ENCODE measurements around the gene PARP11. TPM values are rescaled to one million over a fixed set of nuclear protein-coding genes. Genes with fewer than 3 reads are reported as not detected.

PARP11 gene
- total RNA-seq, 1 donor from 2014 or later = 10.4 TPM

DNA sequence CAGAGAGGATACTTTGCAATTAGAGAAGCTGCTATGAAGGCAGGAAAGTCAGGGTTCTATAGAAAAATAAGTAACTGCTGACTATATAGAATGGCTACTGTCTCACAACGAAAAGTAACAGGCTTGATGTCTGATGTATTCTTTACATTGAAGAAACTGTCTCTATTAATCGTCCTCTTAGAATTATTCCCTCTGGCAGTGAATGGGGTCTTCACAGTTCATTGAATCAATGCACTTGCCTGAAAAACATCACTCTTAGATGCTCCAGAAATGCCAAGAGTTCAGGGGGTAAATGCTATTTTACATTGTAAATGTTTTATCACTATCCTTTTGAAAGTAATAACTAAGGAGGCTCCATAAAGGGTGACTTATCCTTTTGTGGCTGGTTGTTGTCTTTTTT, 82.6 kb downstream of the PARP11 start:
- H3K36me3 ChIP-seq (ENCODE audit: insufficient read depth, low read length) = no peaks in the 10 kb centered on the region
- Mint-ChIP-seq H3K27ac (ENCODE audit: unreplicated experiment) (no peak overlapping the region), H3K27me3 (ENCODE audit: low read depth, unreplicated experiment) (peaks cover 4% of the 10 kb centered on the region), H3K9me3 (ENCODE audit: unreplicated experiment) (peaks cover 15% of the 10 kb centered on the region), H3K4me1 (ENCODE audit: low read depth, unreplicated experiment) (no peaks in the 10 kb centered on the region), H3K4me3 (ENCODE audit: unreplicated experiment) (no peak overlapping the region), H3K36me3 (ENCODE audit: low read depth, unreplicated experiment) (peaks cover 8% of the 10 kb centered on the region)
- H3K79me2 ChIP-seq (ENCODE audit: insufficient read depth, low read length) = no peaks in the 10 kb centered on the region
- H2AFZ ChIP-seq (ENCODE audit: low read depth, low read length) = no peak overlapping the region
- H3K4me1 ChIP-seq (ENCODE audit: insufficient read depth, low read length) = no peaks in the 10 kb centered on the region
- H3K9me3 ChIP-seq (ENCODE audit: insufficient read depth, low read depth, low read length) = no peaks in the 10 kb centered on the region
- H3K27me3 ChIP-seq (ENCODE audit: insufficient read depth, low read length) = no peaks in the 10 kb centered on the region
- no peak overlapping the region for H3K27ac ChIP-seq (ENCODE audit: low read depth, low read length)
- H3K4me3 ChIP-seq (ENCODE audit: insufficient read depth, low read depth, low read length) = no peak overlapping the region
- no peak for DNase-seq (ENCODE audit: low read depth)
- no peak for TF ChIP-seq EZH2 (IDR thresholded peaks at IDR 0.05; ENCODE audit: insufficient read depth, low read length)
- TF ChIP-seq, protein P1, sequence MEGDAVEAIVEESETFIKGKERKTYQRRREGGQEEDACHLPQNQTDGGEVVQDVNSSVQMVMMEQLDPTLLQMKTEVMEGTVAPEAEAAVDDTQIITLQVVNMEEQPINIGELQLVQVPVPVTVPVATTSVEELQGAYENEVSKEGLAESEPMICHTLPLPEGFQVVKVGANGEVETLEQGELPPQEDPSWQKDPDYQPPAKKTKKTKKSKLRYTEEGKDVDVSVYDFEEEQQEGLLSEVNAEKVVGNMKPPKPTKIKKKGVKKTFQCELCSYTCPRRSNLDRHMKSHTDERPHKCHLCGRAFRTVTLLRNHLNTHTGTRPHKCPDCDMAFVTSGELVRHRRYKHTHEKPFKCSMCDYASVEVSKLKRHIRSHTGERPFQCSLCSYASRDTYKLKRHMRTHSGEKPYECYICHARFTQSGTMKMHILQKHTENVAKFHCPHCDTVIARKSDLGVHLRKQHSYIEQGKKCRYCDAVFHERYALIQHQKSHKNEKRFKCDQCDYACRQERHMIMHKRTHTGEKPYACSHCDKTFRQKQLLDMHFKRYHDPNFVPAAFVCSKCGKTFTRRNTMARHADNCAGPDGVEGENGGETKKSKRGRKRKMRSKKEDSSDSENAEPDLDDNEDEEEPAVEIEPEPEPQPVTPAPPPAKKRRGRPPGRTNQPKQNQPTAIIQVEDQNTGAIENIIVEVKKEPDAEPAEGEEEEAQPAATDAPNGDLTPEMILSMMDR (IDR thresholded peaks at IDR 0.05; ENCODE audit: insufficient read depth, low read depth, low read length) = no peak
- H3K4me2 ChIP-seq (ENCODE audit: low read length) = no peak overlapping the region
- H3K9ac ChIP-seq (ENCODE audit: low read length) = no peak overlapping the region
- FAIRE-seq = no peak
- no peaks in the 10 kb centered on the region for H4K20me1 ChIP-seq (ENCODE audit: insufficient read depth, low read length)

DNA sequence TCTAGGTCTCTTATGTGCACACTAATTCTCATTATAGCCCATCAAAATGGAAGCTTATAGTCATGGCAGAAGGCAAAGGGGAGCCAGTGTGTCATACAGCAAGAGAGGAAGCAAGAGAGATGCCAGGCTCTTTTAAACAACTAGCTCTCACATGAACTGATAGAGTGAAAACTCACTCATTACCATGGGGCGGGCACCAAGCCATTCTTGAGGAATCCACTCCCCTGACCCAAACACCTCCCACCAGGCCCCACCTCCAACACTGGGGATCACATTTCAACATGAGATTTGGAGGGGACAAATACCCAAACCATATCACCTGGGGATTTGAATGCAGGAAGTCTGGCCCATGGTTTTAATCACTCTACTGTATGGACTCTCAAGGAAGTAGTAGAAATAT, 83.4 kb downstream of the PARP11 start:
- Histone ChIP-seq H2AFZ (ENCODE audit: low read depth, low read length) (no peak overlapping the region), H4K20me1 (ENCODE audit: insufficient read depth, low read length) (no peaks in the 10 kb centered on the region), H3K27me3 (ENCODE audit: insufficient read depth, low read length) (no peaks in the 10 kb centered on the region), H3K4me3 (ENCODE audit: insufficient read depth, low read depth, low read length) (no peak overlapping the region), H3K4me1 (ENCODE audit: insufficient read depth, low read length) (no peaks in the 10 kb centered on the region), H3K27ac (ENCODE audit: low read depth, low read length) (no peak overlapping the region), H3K4me2 (ENCODE audit: low read length) (no peak overlapping the region), H3K36me3 (ENCODE audit: insufficient read depth, low read length) (no peaks in the 10 kb centered on the region), H3K9me3 (ENCODE audit: insufficient read depth, low read depth, low read length) (no peaks in the 10 kb centered on the region), H3K9ac (ENCODE audit: low read length) (no peak overlapping the region), H3K79me2 (ENCODE audit: insufficient read depth, low read length) (no peaks in the 10 kb centered on the region)
- Mint-ChIP-seq H3K27me3 (ENCODE audit: low read depth, unreplicated experiment) (peaks cover 4% of the 10 kb centered on the region), H3K4me1 (ENCODE audit: low read depth, unreplicated experiment) (no peaks in the 10 kb centered on the region), H3K36me3 (ENCODE audit: low read depth, unreplicated experiment) (peaks cover 8% of the 10 kb centered on the region), H3K9me3 (ENCODE audit: unreplicated experiment) (peaks cover 15% of the 10 kb centered on the region), H3K4me3 (ENCODE audit: unreplicated experiment) (no peak overlapping the region), H3K27ac (ENCODE audit: unreplicated experiment) (no peak overlapping the region)
- DNase-seq (ENCODE audit: low read depth) = no peak
- FAIRE-seq = no peak
- TF ChIP-seq EZH2 (IDR thresholded peaks at IDR 0.05; ENCODE audit: insufficient read depth, low read length) = no peak
- TF ChIP-seq, protein P1 (IDR thresholded peaks at IDR 0.05; ENCODE audit: insufficient read depth, low read depth, low read length) = no peak

- Histone ChIP-seq H3K27me3 (ENCODE audit: insufficient read depth, low read length) (peaks cover 11% of the 10 kb centered on the region), H3K9me3 (ENCODE audit: insufficient read depth, low read depth, low read length) (no peaks in the 10 kb centered on the region), H3K9ac (ENCODE audit: low read length) (no peak overlapping the region), H3K4me3 (ENCODE audit: insufficient read depth, low read depth, low read length) (no peak overlapping the region), H2AFZ (ENCODE audit: low read depth, low read length) (no peak overlapping the region), H3K79me2 (ENCODE audit: insufficient read depth, low read length) (no peaks in the 10 kb centered on the region), H3K27ac (ENCODE audit: low read depth, low read length) (no peak overlapping the region), H3K36me3 (ENCODE audit: insufficient read depth, low read length) (no peaks in the 10 kb centered on the region), H3K4me2 (ENCODE audit: low read length) (no peak overlapping the region), H3K4me1 (ENCODE audit: insufficient read depth, low read length) (no peaks in the 10 kb centered on the region), H4K20me1 (ENCODE audit: insufficient read depth, low read length) (no peaks in the 10 kb centered on the region)
- no peak overlapping the region for H3K4me3 Mint-ChIP-seq (ENCODE audit: unreplicated experiment)
- H3K27me3 Mint-ChIP-seq (ENCODE audit: low read depth, unreplicated experiment) = peaks cover 10% of the 10 kb centered on the region
- no peaks in the 10 kb centered on the region for H3K4me1 Mint-ChIP-seq (ENCODE audit: low read depth, unreplicated experiment)
- FAIRE-seq (peak; percentile 72), DNase-seq (ENCODE audit: low read depth) (peak; percentile 12)
- H3K36me3 Mint-ChIP-seq (ENCODE audit: low read depth, unreplicated experiment) = no peaks in the 10 kb centered on the region
- TF ChIP-seq, protein P1 (IDR thresholded peaks at IDR 0.05; ENCODE audit: insufficient read depth, low read depth, low read length) = peak; percentile 80
- TF ChIP-seq EZH2 (IDR thresholded peaks at IDR 0.05; ENCODE audit: insufficient read depth, low read length) = no peak
- no peak overlapping the region for H3K27ac Mint-ChIP-seq (ENCODE audit: unreplicated experiment)
- H3K9me3 Mint-ChIP-seq (ENCODE audit: unreplicated experiment) = no peaks in the 10 kb centered on the region
Observed at GRCh38 chr12:3777206-3777809, 95.9 kb downstream of the PARP11 start.
